Mucosa of descending colon (tissue), 3 donors: ENCODE data around the gene SSH2. TPM values are rescaled to one million over a fixed set of nuclear protein-coding genes. Genes with fewer than 3 reads are reported as not detected.

Experiments used
- ATAC-seq: fragments of 200-7000 bp; cut with Tn5 transposase; one replicate; pipeline ENCODE4 v1.9.1; 2020; ENCODE audit warnings: mild to moderate bottlenecking, moderate library complexity
- DNase-seq, 3 donors: peaks; one replicate each; pipeline ENCODE4 v3.0.0-alpha.2; 2020
- H3K36me3 ChIP-seq: fragments of 200-600 bp; one replicate; pipeline ENCODE4 v1.8.0; 2021; ENCODE audit warnings: low read depth, mild to moderate bottlenecking
- H3K4me1 ChIP-seq: fragments of 200-600 bp; one replicate; pipeline ENCODE4 v1.8.0; 2021; ENCODE audit warnings: low read depth, mild to moderate bottlenecking
- H3K4me3 ChIP-seq: fragments of 200-600 bp; one replicate; pipeline ENCODE4 v1.8.0; 2021; ENCODE audit warnings: mild to moderate bottlenecking
- H3K9me3 ChIP-seq: fragments of 200-600 bp; one replicate; pipeline ENCODE4 v1.8.0; 2021; ENCODE audit warnings: mild to moderate bottlenecking
- CTCF ChIP-seq: fragments of 200-600 bp; IDR thresholded peaks from one replicate; pipeline ENCODE4 v1.8.0; 2022; ENCODE audit warnings: antibody characterized with exemption, mild to moderate bottlenecking
- intact Hi-C, 2 donors: fragments of 100-400 bp; cut with DNase I in 1 of 2; cut with micrococcal nuclease in 1 of 2; formaldehyde crosslinking; loops; one replicate each; pipeline versions ENCODE4 v1.11.0 to v1.11.1; 2022; cut with DNase I, micrococcal nuclease
- total RNA-seq, 3 donors: library from RNA; stranded (reverse); fragmentation: NEBNext Ultra II Directional in 2 of 3; extraction: Animal tissue kit (Norgen Biotek cat#: 25700) in 2 of 3; gene quantifications; one replicate each; pipeline versions ENCODE4 v1.2.1 to v1.2.4, GENCODE V29; 2021 to 2023
- donor health status: DM: no; HTN: no; CAD: no; lungs with moderate emphysema.
- donor health status: DM: no; HTN: no; CAD: no.
- donor health status: DM: no; HTN: yes; CAD: no.

The SSH2 gene
- total RNA-seq, 3 donors from 2014 or later = 32.1 to 47.8 (median 40.8) TPM

- Histone ChIP-seq H3K4me1 (no peaks in the 10 kb centered on the region), H3K4me3 (no peak overlapping the region), H3K9me3 (no peaks in the 10 kb centered on the region), H3K36me3 (no peaks in the 10 kb centered on the region)
- TF ChIP-seq CTCF = no peak
- ATAC-seq (no peak), DNase-seq (no peak)
- intact Hi-C loops = no loop called here
Measured at GRCh38 chr17:29698019-29698777, 231.8 kb downstream of the SSH2 start.

- Histone ChIP-seq H3K36me3 (no peaks in the 10 kb centered on the region), H3K9me3 (no peaks in the 10 kb centered on the region), H3K4me1 (no peaks in the 10 kb centered on the region), H3K4me3 (no peak overlapping the region)
- TF ChIP-seq CTCF = no peak
- ATAC-seq (no peak), DNase-seq (no peak)
- intact Hi-C loops = no loop called here
Measured at GRCh38 chr17:29697371-29697770, 232.7 kb downstream of the SSH2 start.

- TF ChIP-seq CTCF = no peak
- ATAC-seq (no peak), DNase-seq (no peak)
- intact Hi-C loops = no loop called here
- Histone ChIP-seq H3K4me3 (no peak overlapping the region), H3K9me3 (no peaks in the 10 kb centered on the region), H3K4me1 (no peaks in the 10 kb centered on the region), H3K36me3 (no peaks in the 10 kb centered on the region)
Measured at GRCh38 chr17:29694918-29695563, 235.0 kb downstream of the SSH2 start.

- no peaks in the 10 kb centered on the region for H3K9me3 ChIP-seq
- no peaks in the 10 kb centered on the region for H3K36me3 ChIP-seq
- no peaks in the 10 kb centered on the region for H3K4me1 ChIP-seq
- TF ChIP-seq CTCF = no peak
- no peak overlapping the region for H3K4me3 ChIP-seq
- no peak for DNase-seq
- ATAC-seq = no peak
- intact Hi-C loops = no loop called here
Measured at GRCh38 chr17:29693751-29694150, 236.3 kb downstream of the SSH2 start.

GRCh38 chr17:29687596-29687995, 242.4 kb downstream of the SSH2 start:
- DNase-seq (no peak), ATAC-seq (no peak)
- intact Hi-C loops = no loop called here
- TF ChIP-seq CTCF = no peak
- Histone ChIP-seq H3K4me3 (no peak overlapping the region), H3K36me3 (no peaks in the 10 kb centered on the region), H3K9me3 (no peaks in the 10 kb centered on the region), H3K4me1 (no peaks in the 10 kb centered on the region)
